Caco-2 (cell line): ENCODE data around the gene COMMD10. TPM values are rescaled to one million over a fixed set of nuclear protein-coding genes. Genes with fewer than 3 reads are reported as not detected.

Source experiments
- BruUV-seq: library from RNA; stranded (reverse); fragments of 400-500 nt; replicated peaks from 2 replicates; lab custom pipeline; 2021; lab: Mats Ljungman, UMichigan
- CTCF ChIA-PET: fragments of 300-600 bp; sonication (Branson Sonifier 250); formaldehyde crosslinking; loops from one replicate; lab custom pipeline; 2022; ENCODE audit warnings: antibody characterized with exemption; lab: Charles Lee
- POLR2A ChIA-PET: fragments of 300-600 bp; sonication (Branson Sonifier 250); formaldehyde crosslinking; loops from one replicate; lab custom pipeline; 2022; ENCODE audit warnings: antibody characterized with exemption; lab: Charles Lee
- DNase-seq, 2 experiments: peaks; one replicate each; pipeline versions ENCODE4 v3.0.0 to v3.0.0-alpha.2; 2020 to 2022
- H3K27me3 ChIP-seq: replicated peaks from 2 replicates; pipeline ENCODE4 v1.6.0; 2011; ENCODE audit warnings: low read length; ENCODE audit not compliant: control insufficient read depth, insufficient read depth
- H3K36me3 ChIP-seq: 2 replicates; pipeline ENCODE4 v1.5.1; 2011; ENCODE audit warnings: low read length; ENCODE audit not compliant: control insufficient read depth, insufficient read depth
- H3K4me1 ChIP-seq: fragments of 250-450 bp; sonication (Bioruptor Pico); 2 replicates; pipeline ENCODE4 v1.5.1; 2020; ENCODE audit warnings: mild to moderate bottlenecking
- H3K4me3 ChIP-seq: 2 replicates; pipeline ENCODE4 v1.5.1; 2011; ENCODE audit warnings: low read depth, mild to moderate bottlenecking, control low read depth, low read length
- H3K9me3 ChIP-seq: fragments of 250-450 bp; sonication (Bioruptor Pico); 2 replicates; pipeline ENCODE4 v1.5.1; 2020; ENCODE audit warnings: mild to moderate bottlenecking, moderate library complexity
- H3K27ac Mint-ChIP-seq: one replicate; pipeline ENCODE4 v1.8.0; 2022; ENCODE audit warnings: mixed read lengths; ENCODE audit not compliant: unreplicated experiment
- H3K27me3 Mint-ChIP-seq: one replicate; pipeline ENCODE4 v1.8.0; 2022; ENCODE audit warnings: mixed read lengths; ENCODE audit not compliant: insufficient read depth, unreplicated experiment
- H3K36me3 Mint-ChIP-seq: one replicate; pipeline ENCODE4 v1.8.0; 2022; ENCODE audit warnings: mild to moderate bottlenecking, mixed read lengths; ENCODE audit not compliant: insufficient read depth, unreplicated experiment
- H3K4me1 Mint-ChIP-seq: one replicate; pipeline ENCODE4 v1.8.0; 2022; ENCODE audit warnings: low read depth, mixed read lengths; ENCODE audit not compliant: unreplicated experiment
- H3K4me3 Mint-ChIP-seq: one replicate; pipeline ENCODE4 v1.8.0; 2022; ENCODE audit warnings: mild to moderate bottlenecking, moderate library complexity, mixed read lengths; ENCODE audit not compliant: unreplicated experiment
- H3K9me3 Mint-ChIP-seq: one replicate; pipeline ENCODE4 v1.8.0; 2022; ENCODE audit warnings: mixed read lengths; ENCODE audit not compliant: unreplicated experiment
- CTCF ChIP-seq, 2 experiments: fragments of 200-600 bp in 1 of 2; IDR thresholded peaks; 1 replicate in 1 of 2; 2 replicates in 1 of 2; pipeline versions ENCODE4 v1.5.1 to v1.8.0; 2011 to 2022; ENCODE audit warnings: antibody characterized with exemption in 1 of 2, control low read depth in 1 of 2, inconsistent platforms in 1 of 2, low read depth in 1 of 2, low read length in 1 of 2, mild to moderate bottlenecking in 1 of 2, moderate library complexity in 1 of 2; ENCODE audit not compliant: insufficient read depth in 1 of 2, severe bottlenecking in 1 of 2, unreplicated experiment in 1 of 2
- intact Hi-C: fragments of 100-400 bp; cut with micrococcal nuclease; formaldehyde crosslinking; loops from one replicate; pipeline ENCODE4 v1.10.0; 2022; ENCODE audit not compliant: unreplicated experiment
- total RNA-seq: library from RNA; stranded (reverse); gene quantifications from 2 replicates; pipeline ENCODE4 v1.2.3, GENCODE V29; 2022

The COMMD10 gene
- total RNA-seq, 1 experiment from 2014 or later = 26.4 TPM

- Histone ChIP-seq H3K9me3 (peaks cover 5% of the 10 kb centered on the region), H3K27me3 (no peaks in the 10 kb centered on the region), H3K4me1 (no peaks in the 10 kb centered on the region), H3K4me3 (no peak overlapping the region), H3K36me3 (no peaks in the 10 kb centered on the region)
- ChIA-PET POLR2A (no interaction called here), CTCF (no interaction called here)
- Mint-ChIP-seq H3K27me3 (no peaks in the 10 kb centered on the region), H3K4me1 (no peaks in the 10 kb centered on the region), H3K4me3 (no peak overlapping the region), H3K36me3 (peaks cover 6% of the 10 kb centered on the region), H3K9me3 (peaks cover 19% of the 10 kb centered on the region), H3K27ac (no peak overlapping the region)
- intact Hi-C loops = no loop called here
- TF ChIP-seq CTCF (IDR thresholded peaks at IDR 0.05; ENCODE audit: insufficient read depth in 1 of 2, low read depth in 1 of 2, low read length in 1 of 2, severe bottlenecking in 1 of 2, unreplicated experiment in 1 of 2) = no peak
- DNase-seq = no peak
- BruUV-seq = no TSS peak
Observed at GRCh38 chr5:116273448-116274242, 188.8 kb downstream of the COMMD10 start.

- POLR2A ChIA-PET = no interaction called here
- H3K36me3 Mint-ChIP-seq = peaks cover 6% of the 10 kb centered on the region
- Histone ChIP-seq H3K9me3 (peaks cover 5% of the 10 kb centered on the region), H3K36me3 (no peaks in the 10 kb centered on the region), H3K4me1 (no peaks in the 10 kb centered on the region), H3K4me3 (no peak overlapping the region), H3K27me3 (no peaks in the 10 kb centered on the region)
- H3K9me3 Mint-ChIP-seq = peaks cover 19% of the 10 kb centered on the region
- no peaks in the 10 kb centered on the region for H3K27me3 Mint-ChIP-seq
- H3K4me1 Mint-ChIP-seq = no peaks in the 10 kb centered on the region
- intact Hi-C loops = no loop called here
- no peak for TF ChIP-seq CTCF (IDR thresholded peaks at IDR 0.05; ENCODE audit: insufficient read depth in 1 of 2, low read depth in 1 of 2, low read length in 1 of 2, severe bottlenecking in 1 of 2, unreplicated experiment in 1 of 2)
- BruUV-seq = no TSS peak
- CTCF ChIA-PET = no interaction called here
- H3K4me3 Mint-ChIP-seq = no peak overlapping the region
- DNase-seq = no peak
- H3K27ac Mint-ChIP-seq = no peak overlapping the region
Observed at GRCh38 chr5:116274251-116274650, 189.4 kb downstream of the COMMD10 start.

GRCh38 chr5:116275282-116275681, 190.5 kb downstream of the COMMD10 start:
- Histone ChIP-seq H3K4me1 (no peaks in the 10 kb centered on the region), H3K27me3 (no peaks in the 10 kb centered on the region), H3K36me3 (no peaks in the 10 kb centered on the region), H3K9me3 (peaks cover 5% of the 10 kb centered on the region), H3K4me3 (no peak overlapping the region)
- intact Hi-C loops = no loop called here
- no TSS peak for BruUV-seq
- no peak overlapping the region for H3K4me3 Mint-ChIP-seq
- H3K36me3 Mint-ChIP-seq = peaks cover 6% of the 10 kb centered on the region
- H3K27ac Mint-ChIP-seq = no peak overlapping the region
- no peaks in the 10 kb centered on the region for H3K27me3 Mint-ChIP-seq
- ChIA-PET CTCF (no interaction called here), POLR2A (no interaction called here)
- H3K9me3 Mint-ChIP-seq = peaks cover 19% of the 10 kb centered on the region
- DNase-seq = no peak
- no peak for TF ChIP-seq CTCF (IDR thresholded peaks at IDR 0.05; ENCODE audit: insufficient read depth in 1 of 2, low read depth in 1 of 2, low read length in 1 of 2, severe bottlenecking in 1 of 2, unreplicated experiment in 1 of 2)
- no peaks in the 10 kb centered on the region for H3K4me1 Mint-ChIP-seq
